Measurements from ENCODE around the gene ISLR2. TPM values are rescaled to one million over a fixed set of nuclear protein-coding genes. Genes with fewer than 3 reads are reported as not detected.
"Not testable (repeated sequence)": the region's sequence is repeated elsewhere in the genome, so short reads cannot be mapped to it uniquely, and the experiment has no call there.

Gene ISLR2
- total RNA-seq, 2 experiments from 2014 or later = 0.14 to 0.20 TPM

GRCh38 chr15:74155766-74156417 is 25.5 kb downstream of the ISLR2 start:
- H3K36me3 Mint-ChIP-seq = no peaks in the 10 kb centered on the region
- no peak overlapping the region for H3K4me3 Mint-ChIP-seq
- CTCF ChIA-PET = interaction anchor here (1.3 to 2.7 kb wide), 3 partner anchors 9 to 167 kb away, joined by 4 to 12 read pairs (median 6); no protein-coding TSS in a partner anchor
- H3K4me1 Mint-ChIP-seq = peaks cover 41% of the 10 kb centered on the region
- no peaks in the 10 kb centered on the region for H3K9me3 Mint-ChIP-seq (ENCODE audit: low read depth)
- no peak for ATAC-seq
- H3K27me3 Mint-ChIP-seq = peaks cover 40% of the 10 kb centered on the region
- H3K27ac Mint-ChIP-seq = no peak overlapping the region
- DNase-seq = peak; percentile 21

GRCh38 chr15:74156678-74157411 is 26.5 kb downstream of the ISLR2 start:
- Mint-ChIP-seq H3K4me1 (peaks cover 41% of the 10 kb centered on the region), H3K4me3 (no peak overlapping the region), H3K27me3 (peaks cover 32% of the 10 kb centered on the region), H3K9me3 (ENCODE audit: low read depth) (no peaks in the 10 kb centered on the region), H3K36me3 (no peaks in the 10 kb centered on the region), H3K27ac (peak overlapping the region; percentile 37)
- peak; percentile 65 for DNase-seq
- peak; percentile 87 for ATAC-seq
- CTCF ChIA-PET = interaction anchor here (1.3 to 2.7 kb wide), 3 partner anchors 10 to 166 kb away, joined by 4 to 12 read pairs (median 6); no protein-coding TSS in a partner anchor

DNA sequence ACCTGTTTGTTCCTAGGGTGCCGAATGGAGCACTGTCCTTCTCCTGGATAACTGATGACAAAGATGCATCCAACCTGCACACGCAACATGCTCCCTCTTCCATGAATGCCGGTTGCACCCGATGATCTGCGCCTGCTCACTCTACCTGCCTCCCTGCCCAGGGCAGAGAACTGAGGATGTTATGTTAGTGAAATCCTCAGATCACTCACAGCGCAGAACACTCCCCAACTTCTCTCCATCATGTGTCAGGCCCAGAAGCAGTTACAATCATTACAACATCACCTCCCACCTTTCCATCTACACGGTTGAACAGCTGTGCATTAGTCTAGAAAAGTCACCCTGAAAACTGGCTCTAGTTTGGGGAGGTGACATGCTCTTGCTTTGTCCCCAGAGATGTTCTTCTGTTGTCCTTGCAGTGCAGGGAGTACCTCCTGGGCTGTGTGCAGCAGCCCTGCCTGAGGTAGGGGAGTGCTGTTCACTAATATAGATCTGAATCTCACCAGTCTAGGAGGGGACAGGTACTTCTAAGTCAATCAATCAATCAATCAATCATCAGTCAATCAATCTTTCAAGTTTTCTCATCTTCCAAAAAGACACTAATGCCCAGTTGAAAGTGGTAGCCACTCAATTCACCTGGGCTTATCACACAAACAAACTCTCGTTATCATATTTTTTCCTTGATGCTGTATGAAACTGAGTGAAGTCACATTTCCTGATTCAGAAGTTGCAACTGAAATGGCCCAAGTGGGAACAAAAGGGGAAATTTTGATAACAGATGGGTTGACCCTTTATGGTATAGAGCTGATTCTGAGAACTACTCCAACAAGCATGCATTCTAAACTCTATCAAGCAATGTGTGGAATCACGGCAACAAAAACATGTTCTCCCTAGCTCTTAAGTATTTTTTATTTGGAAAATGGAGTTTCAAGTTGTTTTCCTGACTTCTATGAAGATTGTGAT is 27.8 kb downstream of the ISLR2 start:
- Mint-ChIP-seq H3K9me3 (ENCODE audit: low read depth) (no peaks in the 10 kb centered on the region), H3K4me3 (no peak overlapping the region), H3K36me3 (no peaks in the 10 kb centered on the region), H3K27ac (no peak overlapping the region), H3K27me3 (peaks cover 27% of the 10 kb centered on the region), H3K4me1 (peaks cover 41% of the 10 kb centered on the region)
- ATAC-seq = no peak
- CTCF ChIA-PET = interaction anchor here (0.5 to 2.7 kb wide), 3 partner anchors 13 to 164 kb away, joined by 3 to 12 read pairs (median 4); no protein-coding TSS in a partner anchor
- peak; percentile 23 for DNase-seq

DNA sequence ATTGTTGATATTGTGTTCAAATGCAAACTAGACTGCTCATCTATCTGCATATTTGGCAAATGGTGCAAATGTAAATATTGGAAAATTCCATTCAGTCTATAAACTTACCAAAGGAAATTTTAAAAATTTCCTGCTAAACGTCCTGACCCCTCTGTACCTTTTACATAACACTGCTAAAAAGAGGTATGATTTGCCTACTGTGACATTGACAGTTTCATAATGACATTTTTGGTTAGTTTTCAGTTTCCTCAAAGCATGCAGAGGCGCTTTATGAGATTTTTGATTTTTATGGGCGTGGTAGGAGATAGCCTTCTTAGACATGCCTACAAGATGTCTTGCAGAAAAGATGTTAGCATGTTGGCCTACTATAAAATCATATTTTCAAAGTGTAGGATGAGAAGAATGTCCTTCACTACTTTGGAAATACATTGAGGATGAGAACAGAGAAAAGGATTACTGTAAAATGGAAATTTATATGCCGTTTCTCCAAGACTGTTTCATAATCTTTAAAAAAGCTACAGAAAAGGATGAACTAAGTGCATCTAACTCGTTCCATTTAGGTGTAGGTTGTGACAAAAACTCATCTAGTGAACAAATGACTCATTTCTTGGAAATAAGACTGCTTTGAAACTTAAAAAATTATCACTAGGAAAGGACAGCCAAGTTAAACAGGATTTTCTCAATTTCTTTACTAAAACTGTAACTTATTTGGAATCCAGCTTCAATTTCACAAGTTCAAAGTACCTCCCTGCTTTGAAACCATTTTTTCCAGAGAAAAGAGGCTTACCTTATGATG is 28.7 kb downstream of the ISLR2 start:
- H3K4me1 Mint-ChIP-seq = peaks cover 41% of the 10 kb centered on the region
- CTCF ChIA-PET = interaction anchor here (1.0 to 1.5 kb wide), 4 partner anchors 132 to 163 kb away, joined by 3 to 4 read pairs (median 3); no protein-coding TSS in a partner anchor
- DNase-seq = peak; percentile 33
- no peak overlapping the region for H3K4me3 Mint-ChIP-seq
- no peaks in the 10 kb centered on the region for H3K9me3 Mint-ChIP-seq (ENCODE audit: low read depth)
- H3K36me3 Mint-ChIP-seq = no peaks in the 10 kb centered on the region
- H3K27ac Mint-ChIP-seq = peak overlapping the region; percentile 79
- H3K27me3 Mint-ChIP-seq = peaks cover 29% of the 10 kb centered on the region
- peak; percentile 65 for ATAC-seq

GRCh38 chr15:74159773-74160172 is 29.4 kb downstream of the ISLR2 start:
- ATAC-seq (no peak), DNase-seq (no peak)
- H3K4me1 Mint-ChIP-seq = peaks cover 41% of the 10 kb centered on the region
- H3K27me3 Mint-ChIP-seq = peaks cover 26% of the 10 kb centered on the region
- CTCF ChIA-PET = interaction anchor here (1.0 to 1.5 kb wide), 4 partner anchors 131 to 163 kb away, joined by 3 to 6 read pairs (median 4); no protein-coding TSS in a partner anchor
- H3K27ac Mint-ChIP-seq = peak overlapping the region; percentile 79
- H3K4me3 Mint-ChIP-seq = no peak overlapping the region
- no peaks in the 10 kb centered on the region for H3K36me3 Mint-ChIP-seq
- no peaks in the 10 kb centered on the region for H3K9me3 Mint-ChIP-seq (ENCODE audit: low read depth)

DNA sequence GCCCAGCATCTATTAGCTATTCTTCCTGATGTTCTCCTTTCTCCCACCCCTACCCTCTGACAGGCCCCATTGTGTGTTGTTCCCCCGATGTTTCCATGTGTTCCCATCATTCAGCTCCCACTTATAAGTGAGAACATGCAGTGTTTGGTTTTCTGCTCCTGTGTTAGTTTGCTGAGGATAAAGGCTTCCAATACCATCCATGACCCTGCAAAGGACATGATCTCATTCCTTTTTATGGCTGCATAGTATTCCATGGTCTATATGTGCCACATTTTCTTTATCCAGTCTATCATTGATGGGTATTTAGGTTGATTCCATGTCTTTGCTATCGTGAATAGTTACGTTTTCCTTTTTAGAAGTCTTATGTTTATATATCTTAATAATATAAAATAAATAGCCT is 30.0 kb downstream of the ISLR2 start:
- CTCF ChIA-PET = interaction anchor here (1.0 to 1.5 kb wide), 3 partner anchors 130 to 162 kb away, joined by 3 to 6 read pairs (median 4); no protein-coding TSS in a partner anchor

GRCh38 chr15:74162195-74162536 is 31.8 kb downstream of the ISLR2 start:
- not testable (repeated sequence) for DNase-seq; H3K4me3 Mint-ChIP-seq; ATAC-seq; H3K36me3 Mint-ChIP-seq; H3K9me3 Mint-ChIP-seq (ENCODE audit: low read depth); H3K27ac Mint-ChIP-seq
- Mint-ChIP-seq H3K4me1 (peaks cover 32% of the 10 kb centered on the region), H3K27me3 (peaks cover 26% of the 10 kb centered on the region)
- CTCF ChIA-PET = interaction anchor here (0.6 to 1.3 kb wide), 3 partner anchors 26 to 212 kb away, joined by 3 read pairs; no protein-coding TSS in a partner anchor

More for the DNA sequence above, 30.0 kb downstream of the ISLR2 start:
- H3K4me3 Mint-ChIP-seq; ATAC-seq; DNase-seq; H3K27ac Mint-ChIP-seq; H3K9me3 Mint-ChIP-seq (ENCODE audit: low read depth); H3K36me3 Mint-ChIP-seq: not testable (repeated sequence)
- peaks cover 41% of the 10 kb centered on the region for H3K4me1 Mint-ChIP-seq
- peaks cover 28% of the 10 kb centered on the region for H3K27me3 Mint-ChIP-seq

GRCh38 chr15:74165461-74165860 is 35.1 kb downstream of the ISLR2 start:
- peaks cover under 1% of the 10 kb centered on the region for H3K4me1 Mint-ChIP-seq
- H3K4me3 Mint-ChIP-seq = no peak overlapping the region
- CTCF ChIA-PET = no interaction called here
- no peaks in the 10 kb centered on the region for H3K9me3 Mint-ChIP-seq (ENCODE audit: low read depth)
- no peak for DNase-seq
- ATAC-seq = no peak
- H3K27ac Mint-ChIP-seq = no peak overlapping the region
- no peaks in the 10 kb centered on the region for H3K36me3 Mint-ChIP-seq
- peaks cover 29% of the 10 kb centered on the region for H3K27me3 Mint-ChIP-seq

DNA sequence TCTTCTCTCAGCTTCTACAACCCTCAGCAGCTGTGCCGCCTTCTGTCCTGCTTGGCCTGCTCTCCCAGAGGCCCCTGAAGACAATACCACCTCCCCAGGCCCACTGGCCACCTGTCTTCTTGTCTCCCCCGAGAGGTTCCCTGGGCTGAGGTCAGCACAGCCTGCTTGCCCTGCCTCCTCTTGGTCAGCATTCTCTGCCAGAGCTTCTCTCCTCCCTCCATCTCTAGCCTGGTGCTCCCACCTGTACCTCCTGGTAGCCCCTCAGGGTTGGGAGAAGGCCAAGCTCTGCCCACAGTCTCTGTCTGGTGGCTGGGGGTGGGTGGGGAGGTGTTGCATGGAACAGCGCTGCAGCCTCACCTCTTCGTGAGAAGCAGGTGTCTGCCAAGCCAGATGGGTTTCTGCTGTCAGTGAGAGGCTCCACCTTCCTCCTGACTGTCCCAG is 37.5 kb downstream of the ISLR2 start:
- Mint-ChIP-seq H3K27me3 (peaks cover 26% of the 10 kb centered on the region), H3K36me3 (no peaks in the 10 kb centered on the region), H3K4me3 (no peak overlapping the region), H3K27ac (no peak overlapping the region), H3K9me3 (ENCODE audit: low read depth) (no peaks in the 10 kb centered on the region), H3K4me1 (no peaks in the 10 kb centered on the region)
- CTCF ChIA-PET = no interaction called here
- ATAC-seq (no peak), DNase-seq (no peak)

DNA sequence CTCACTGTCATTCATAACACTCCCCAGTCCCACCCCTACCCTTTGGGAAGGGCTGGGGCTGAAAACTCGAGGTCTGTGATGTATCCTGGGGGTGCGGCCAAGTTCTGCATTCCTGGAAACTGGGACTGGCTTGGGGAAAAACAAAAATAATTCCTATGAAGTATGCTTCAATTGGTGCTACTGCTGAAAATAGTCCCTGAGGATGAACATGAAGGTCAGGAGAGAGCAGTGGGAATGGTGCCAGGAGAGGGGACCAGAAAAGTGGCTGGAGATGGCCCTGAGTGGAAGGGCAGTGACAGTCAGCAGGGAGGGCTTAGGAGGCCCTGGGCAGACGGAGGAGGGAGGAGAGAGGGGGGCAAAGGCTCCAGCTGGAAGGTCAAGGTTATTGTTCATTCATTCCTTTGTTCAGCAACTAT is 38.3 kb downstream of the ISLR2 start:
- no peak for DNase-seq
- H3K36me3 Mint-ChIP-seq = no peaks in the 10 kb centered on the region
- CTCF ChIA-PET = no interaction called here
- no peaks in the 10 kb centered on the region for H3K4me1 Mint-ChIP-seq
- ATAC-seq = no peak
- peaks cover 18% of the 10 kb centered on the region for H3K27me3 Mint-ChIP-seq
- no peaks in the 10 kb centered on the region for H3K9me3 Mint-ChIP-seq (ENCODE audit: low read depth)
- no peak overlapping the region for H3K4me3 Mint-ChIP-seq
- no peak overlapping the region for H3K27ac Mint-ChIP-seq

GRCh38 chr15:74170071-74170844 is 39.9 kb downstream of the ISLR2 start:
- H3K27ac Mint-ChIP-seq = no peak overlapping the region
- H3K4me3 Mint-ChIP-seq = no peak overlapping the region
- no peaks in the 10 kb centered on the region for H3K9me3 Mint-ChIP-seq (ENCODE audit: low read depth)
- peaks cover 10% of the 10 kb centered on the region for H3K27me3 Mint-ChIP-seq
- H3K36me3 Mint-ChIP-seq = no peaks in the 10 kb centered on the region
- CTCF ChIA-PET = no interaction called here
- DNase-seq = no peak
- no peak for ATAC-seq
- no peaks in the 10 kb centered on the region for H3K4me1 Mint-ChIP-seq

Measured in activated CD8-positive, alpha-beta memory T cell treated with anti-CD3 and anti-CD28 coated beads, Interleukin-2, amount 10 ng/mL, durations not matched to agents 7 days and 5 days (primary cell).